AG04450 (cell line): Measurements from ENCODE around the gene TMEM154. TPM values are rescaled to one million over a fixed set of nuclear protein-coding genes. Genes with fewer than 3 reads are reported as not detected.

Experiments used
- CTCF ChIA-PET: fragments of 300-600, 350-600 bp; formaldehyde crosslinking; extraction: SDS; loops from one replicate; lab custom pipeline; 2022; ENCODE audit warnings: antibody characterized with exemption, inconsistent platforms; lab: Charles Lee
- POLR2A ChIA-PET: fragments of 350-600 bp; formaldehyde crosslinking; extraction: SDS; loops from one replicate; lab custom pipeline; 2021; ENCODE audit warnings: antibody characterized with exemption, inconsistent platforms; lab: Yijun Ruan, JAX
- DNase-seq: peaks from one replicate; pipeline ENCODE4 v3.0.0-alpha.2; 2011; ENCODE audit warnings: low read depth, low spot score
- H3K27ac ChIP-seq: one replicate; pipeline ENCODE4 v1.5.1; 2012; ENCODE audit warnings: low read depth, low read length, control low read depth
- H3K27me3 ChIP-seq: one replicate; pipeline ENCODE4 v1.6.0; 2012; ENCODE audit warnings: low read length; ENCODE audit not compliant: control insufficient read depth, insufficient read depth
- H3K4me3 ChIP-seq: 2 replicates; pipeline ENCODE4 v1.5.1; 2011; ENCODE audit warnings: mild to moderate bottlenecking, low read depth, low read length, control low read depth
- H3K9me3 ChIP-seq: 2 replicates; pipeline ENCODE4 v1.5.1; 2012; ENCODE audit warnings: low read length; ENCODE audit not compliant: control insufficient read depth, insufficient read depth
- polyA plus RNA-seq: library from polyadenylated mRNA; depleted of rRNA; stranded (reverse); fragments of >200 nt; gene quantifications from 2 replicates; pipeline ENCODE4 v1.2.3, GENCODE V29; 2011
- TF ChIP-seq, protein P1 (sequence below): IDR thresholded peaks from 2 replicates; pipeline ENCODE4 v1.5.1; 2011; ENCODE audit warnings: low read depth, low read length, control low read depth, inconsistent platforms

Gene TMEM154
- polyA plus RNA-seq, 1 experiment = 0.63 TPM

DNA sequence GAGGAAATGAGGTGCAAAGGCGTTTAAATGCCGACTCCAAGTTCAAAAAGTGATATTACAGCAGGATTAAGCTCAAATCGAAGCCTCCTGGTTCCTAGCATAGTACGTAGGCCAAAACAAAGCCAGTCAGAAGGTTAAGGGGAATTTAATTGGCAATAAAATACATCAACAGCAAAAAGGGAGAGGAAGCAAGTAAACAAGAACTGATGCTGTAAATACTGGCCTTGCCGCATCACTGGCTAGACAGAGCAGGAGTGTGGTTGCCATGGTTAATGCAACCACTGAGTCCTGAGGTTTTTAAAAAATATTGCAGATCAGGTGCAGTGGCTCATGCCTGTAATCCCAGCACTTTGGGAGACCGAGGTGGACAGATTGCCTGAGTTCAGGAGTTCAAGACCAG is 80.7 kb downstream of the TMEM154 start:
- H3K4me3 ChIP-seq = no peak overlapping the region
- no peaks in the 10 kb centered on the region for H3K9me3 ChIP-seq
- H3K27me3 ChIP-seq = peaks cover 15% of the 10 kb centered on the region
- POLR2A ChIA-PET = no interaction called here
- DNase-seq = no peak
- CTCF ChIA-PET = no interaction called here
- no peak overlapping the region for H3K27ac ChIP-seq
- TF ChIP-seq, protein P1, sequence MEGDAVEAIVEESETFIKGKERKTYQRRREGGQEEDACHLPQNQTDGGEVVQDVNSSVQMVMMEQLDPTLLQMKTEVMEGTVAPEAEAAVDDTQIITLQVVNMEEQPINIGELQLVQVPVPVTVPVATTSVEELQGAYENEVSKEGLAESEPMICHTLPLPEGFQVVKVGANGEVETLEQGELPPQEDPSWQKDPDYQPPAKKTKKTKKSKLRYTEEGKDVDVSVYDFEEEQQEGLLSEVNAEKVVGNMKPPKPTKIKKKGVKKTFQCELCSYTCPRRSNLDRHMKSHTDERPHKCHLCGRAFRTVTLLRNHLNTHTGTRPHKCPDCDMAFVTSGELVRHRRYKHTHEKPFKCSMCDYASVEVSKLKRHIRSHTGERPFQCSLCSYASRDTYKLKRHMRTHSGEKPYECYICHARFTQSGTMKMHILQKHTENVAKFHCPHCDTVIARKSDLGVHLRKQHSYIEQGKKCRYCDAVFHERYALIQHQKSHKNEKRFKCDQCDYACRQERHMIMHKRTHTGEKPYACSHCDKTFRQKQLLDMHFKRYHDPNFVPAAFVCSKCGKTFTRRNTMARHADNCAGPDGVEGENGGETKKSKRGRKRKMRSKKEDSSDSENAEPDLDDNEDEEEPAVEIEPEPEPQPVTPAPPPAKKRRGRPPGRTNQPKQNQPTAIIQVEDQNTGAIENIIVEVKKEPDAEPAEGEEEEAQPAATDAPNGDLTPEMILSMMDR = no peak

DNA sequence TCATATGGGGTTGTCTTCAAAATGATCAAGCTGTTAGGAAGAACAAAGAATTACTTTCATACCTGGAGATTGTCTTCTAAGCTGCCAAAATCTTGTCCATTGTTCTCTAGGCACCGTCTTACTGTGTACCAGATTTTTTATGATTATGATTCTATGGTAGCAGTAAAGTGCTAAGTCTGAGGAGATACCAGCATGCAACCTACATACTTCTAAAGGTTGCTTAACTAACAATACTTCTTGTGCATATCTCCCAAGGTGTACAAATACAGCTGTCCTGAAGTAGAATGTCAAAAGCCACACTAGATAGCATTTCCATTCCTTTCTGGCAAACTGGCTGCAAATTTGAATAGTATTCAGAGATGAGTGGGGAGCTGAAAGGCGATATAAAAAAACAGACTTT is 81.3 kb downstream of the TMEM154 start:
- DNase-seq = no peak
- CTCF ChIA-PET = no interaction called here
- Histone ChIP-seq H3K9me3 (no peaks in the 10 kb centered on the region), H3K27me3 (peaks cover 15% of the 10 kb centered on the region), H3K27ac (no peak overlapping the region), H3K4me3 (no peak overlapping the region)
- TF ChIP-seq, protein P1 = no peak
- POLR2A ChIA-PET = no interaction called here

DNA sequence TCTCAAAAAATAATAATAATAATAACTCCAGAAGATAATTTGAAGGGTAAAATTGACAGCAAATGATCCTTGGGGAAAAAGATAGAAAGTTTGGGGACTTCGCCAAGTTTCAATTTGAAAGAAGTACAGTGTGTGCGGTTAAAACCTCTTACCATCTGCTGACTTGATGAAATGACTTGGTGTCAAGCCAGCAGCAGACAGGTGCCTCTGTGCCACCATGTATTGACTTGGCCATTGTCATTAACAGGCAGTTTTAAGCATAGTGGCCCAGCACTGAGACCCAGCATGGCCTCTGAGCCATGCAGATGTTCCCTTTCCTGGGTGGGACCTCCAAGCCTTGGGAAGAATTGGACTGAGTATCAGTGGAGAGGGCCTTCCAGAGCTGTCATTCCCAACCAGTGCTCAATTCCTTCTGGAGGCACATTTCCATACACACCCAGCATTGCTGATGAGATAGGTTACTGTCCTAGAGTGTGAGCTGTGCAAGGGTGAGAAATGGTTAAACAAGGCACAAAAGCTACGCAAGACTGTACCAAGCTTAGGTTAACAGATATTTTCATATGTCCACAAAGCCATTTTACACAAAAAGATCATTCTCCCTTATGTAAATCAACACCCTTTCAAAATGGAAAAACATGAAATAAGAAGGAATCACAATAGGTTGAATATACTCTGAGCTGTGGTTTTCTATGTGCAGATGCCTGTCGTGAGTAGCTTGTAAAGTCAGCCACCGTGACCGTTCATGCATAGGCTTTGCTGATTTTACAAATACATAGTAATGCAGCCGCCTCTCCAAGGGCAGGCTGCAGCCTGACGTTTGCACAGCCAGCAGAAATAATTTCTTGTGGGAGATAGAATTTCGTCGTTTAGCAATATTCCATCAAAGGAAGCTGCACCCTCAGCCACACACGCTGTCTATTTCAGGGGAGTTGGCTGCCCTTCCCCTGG is 84.5 kb downstream of the TMEM154 start:
- TF ChIP-seq, protein P1 = no peak
- Histone ChIP-seq H3K9me3 (no peaks in the 10 kb centered on the region), H3K27ac (no peak overlapping the region), H3K4me3 (no peak overlapping the region), H3K27me3 (peaks cover 13% of the 10 kb centered on the region)
- ChIA-PET CTCF (no interaction called here), POLR2A (no interaction called here)
- DNase-seq = no peak

DNA sequence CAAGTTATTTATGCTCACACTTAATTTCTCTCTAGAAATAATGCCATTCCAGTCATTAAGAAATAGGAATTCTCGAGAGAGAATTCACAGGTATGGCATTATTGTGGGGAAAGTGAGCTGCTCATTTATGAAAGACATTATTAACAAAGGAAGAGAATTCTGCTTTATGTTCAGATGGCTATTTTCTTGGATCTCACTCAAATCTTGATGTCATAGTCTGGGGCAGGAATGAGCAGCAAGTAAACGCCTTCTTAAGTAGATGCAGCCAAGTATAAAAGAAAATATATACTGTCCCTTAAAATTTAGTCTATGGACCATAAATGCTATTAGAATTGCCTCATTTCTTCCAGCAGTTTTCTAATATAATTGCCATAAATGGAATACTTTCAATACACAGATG is 85.7 kb downstream of the TMEM154 start:
- ChIA-PET CTCF (no interaction called here), POLR2A (no interaction called here)
- TF ChIP-seq, protein P1 = no peak
- no peaks in the 10 kb centered on the region for H3K9me3 ChIP-seq
- no peak for DNase-seq
- no peak overlapping the region for H3K4me3 ChIP-seq
- H3K27ac ChIP-seq = no peak overlapping the region
- H3K27me3 ChIP-seq = peaks cover 13% of the 10 kb centered on the region

DNA sequence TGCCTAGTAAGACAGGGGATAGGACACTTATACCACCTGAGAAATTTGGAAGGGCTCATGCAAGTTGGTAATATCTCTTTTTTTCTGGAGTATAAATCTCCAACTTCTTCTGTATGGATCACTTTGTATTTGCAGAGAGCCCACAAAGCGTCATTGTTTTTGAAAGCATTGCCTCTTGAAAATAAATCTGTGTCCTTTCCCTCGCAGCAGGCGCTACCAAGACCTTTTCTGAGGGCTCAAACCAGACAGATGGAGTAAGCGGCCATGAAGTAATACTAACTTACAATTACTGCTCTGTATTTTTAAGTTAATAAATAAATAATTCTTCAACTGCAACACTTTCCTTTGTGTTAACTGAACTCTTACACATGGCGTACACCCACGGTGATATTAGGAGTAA is 87.9 kb downstream of the TMEM154 start:
- ChIA-PET POLR2A (no interaction called here), CTCF (interaction anchor here (2.9 kb wide), 1 partner anchor 91 kb away, joined by 19 read pairs; no protein-coding TSS in a partner anchor)
- H3K9me3 ChIP-seq = no peaks in the 10 kb centered on the region
- DNase-seq = no peak
- H3K27me3 ChIP-seq = peaks cover 12% of the 10 kb centered on the region
- H3K27ac ChIP-seq = no peak overlapping the region
- H3K4me3 ChIP-seq = no peak overlapping the region; the same call in 1 of the 2 replicates
- TF ChIP-seq, protein P1 = no peak
